Sigmoid colon (tissue), 7 donors: ENCODE results near the gene DCBLD2. TPM values are rescaled to one million over a fixed set of nuclear protein-coding genes. Genes with fewer than 3 reads are reported as not detected.
"Not testable (repeated sequence)": the region's sequence is repeated elsewhere in the genome, so short reads cannot be mapped to it uniquely, and the experiment has no call there.

Source experiments
- DNase-seq: peaks from one replicate; pipeline ENCODE4 v3.0.0-alpha.2; 2019
- H3K27ac ChIP-seq, 4 donors: fragments of 200-600 bp; sonication (generic); one replicate each; pipeline ENCODE4 v1.5.1; 2016 to 2019; ENCODE audit warnings: mild to moderate bottlenecking in 1 of 4
- H3K27me3 ChIP-seq, 3 donors: fragments of 200-600 bp; sonication (generic); one replicate each; pipeline ENCODE4 v1.5.1; 2019; ENCODE audit warnings: mild to moderate bottlenecking in 1 of 3
- H3K36me3 ChIP-seq, 4 donors: fragments of 200-600 bp; sonication (generic); one replicate each; pipeline ENCODE4 v1.5.1; 2016 to 2019
- H3K4me1 ChIP-seq, 4 donors: fragments of 200-600 bp; sonication (generic); one replicate each; pipeline ENCODE4 v1.5.1; 2017 to 2019
- H3K4me3 ChIP-seq, 4 donors: fragments of 200-600 bp; sonication (generic); one replicate each; pipeline ENCODE4 v1.5.1; 2017 to 2019; ENCODE audit warnings: mild to moderate bottlenecking in 2 of 4, moderate library complexity in 1 of 4
- H3K9me3 ChIP-seq, 4 donors: fragments of 200-600 bp in 3 of 4; sonication (generic) in 3 of 4; one replicate each; pipeline versions ENCODE4 v1.5.1 to v1.6.1; 2013 to 2019
- EP300 ChIP-seq, 4 donors: sonication (generic); formaldehyde crosslinking; IDR thresholded peaks; one replicate each; pipeline ENCODE4 v1.6.1; 2017; ENCODE audit warnings: antibody characterized with exemption in 4 of 4
- POLR2A ChIP-seq, 2 donors: fragments of 450-650 bp; IDR thresholded peaks; one replicate each; pipeline ENCODE4 v1.6.1; 2016; ENCODE audit warnings: antibody characterized with exemption in 2 of 2, mild to moderate bottlenecking in 2 of 2, moderate library complexity in 2 of 2
- POLR2AphosphoS5 ChIP-seq, 4 donors: sonication (generic); formaldehyde crosslinking; IDR thresholded peaks; one replicate each; pipeline ENCODE4 v1.6.1; 2017; ENCODE audit warnings: antibody characterized with exemption in 4 of 4
- WGBS, 2 donors: extraction: QIAGEN DNeasy Blood & Tissue Kit; methylation state at CpG; one replicate each; pipeline ENCODE4 v1.1.7; 2013; 5-methylcytosine and 5-hydroxymethylcytosine counted together
- intact Hi-C: fragments of 100-400 bp; cut with DNase I; formaldehyde crosslinking; loops from one replicate; pipeline ENCODE4 v1.15.1; 2023
- polyA plus RNA-seq, 3 donors: library from polyadenylated mRNA; stranded (reverse); fragments of 200-250 nt; gene quantifications; one replicate each; pipeline ENCODE4 v1.2.3, GENCODE V29; 2013
- total RNA-seq, 4 donors: library from RNA; depleted of rRNA; stranded (reverse); fragments of >200 nt; gene quantifications; one replicate each; pipeline ENCODE4 v1.1.0, GENCODE V29; 2016
- TF ChIP-seq, protein P1 (sequence below), 4 experiments: fragments of 450-650 bp in 3 of 4; fragments of 200-600 bp in 1 of 4; IDR thresholded peaks; one replicate each; pipeline ENCODE4 v1.5.1; 2016 to 2019; ENCODE audit warnings: antibody characterized with exemption in 4 of 4, mild to moderate bottlenecking in 3 of 4, moderate library complexity in 2 of 4
- donor health status: healthy with polysubstance abuse.
- donor health status: Bipolar disorder and iron deficiency.
- donor health status: healthy.

The DCBLD2 gene
- total and polyA plus RNA-seq, 7 donors, result 1.2 to 56.5 (median 38.8) TPM

DNA sequence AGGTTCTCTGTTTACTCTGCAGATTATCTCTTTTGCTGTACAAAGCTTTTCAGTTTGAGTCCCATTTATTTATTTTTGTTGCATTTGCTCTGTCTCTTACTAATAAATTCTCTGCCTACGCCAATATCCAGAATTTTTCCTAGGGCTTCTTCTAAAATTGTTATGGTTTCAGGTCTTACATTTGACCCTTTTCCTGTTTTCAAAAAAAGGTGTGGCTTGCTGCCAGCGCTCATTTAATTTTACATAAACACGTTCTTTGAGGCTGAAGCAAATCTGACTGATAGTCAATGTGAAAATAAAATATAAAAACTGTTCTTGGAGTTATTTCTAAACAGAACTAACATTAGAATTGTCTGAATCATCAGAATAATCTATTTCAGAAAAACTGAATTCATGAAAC lies 32.1 kb downstream of the DCBLD2 start:
- Histone ChIP-seq H3K9me3 (no peaks in the 10 kb centered on the region), H3K36me3 (no peaks in the 10 kb centered on the region), H3K4me1 (no peaks in the 10 kb centered on the region), H3K27me3 (no peaks in the 10 kb centered on the region), H3K27ac (no peak overlapping the region), H3K4me3 (no peak overlapping the region)
- 92 to 95% methylated on average over 3 of the region's 3 CpGs for WGBS, 2 donors
- intact Hi-C loops, result no loop called here
- DNase-seq, result no peak
- TF ChIP-seq EP300 (IDR thresholded peaks at IDR 0.05) (no peak), POLR2AphosphoS5 (IDR thresholded peaks at IDR 0.05) (no peak), POLR2A (IDR thresholded peaks at IDR 0.05) (no peak)
- TF ChIP-seq, protein P1, sequence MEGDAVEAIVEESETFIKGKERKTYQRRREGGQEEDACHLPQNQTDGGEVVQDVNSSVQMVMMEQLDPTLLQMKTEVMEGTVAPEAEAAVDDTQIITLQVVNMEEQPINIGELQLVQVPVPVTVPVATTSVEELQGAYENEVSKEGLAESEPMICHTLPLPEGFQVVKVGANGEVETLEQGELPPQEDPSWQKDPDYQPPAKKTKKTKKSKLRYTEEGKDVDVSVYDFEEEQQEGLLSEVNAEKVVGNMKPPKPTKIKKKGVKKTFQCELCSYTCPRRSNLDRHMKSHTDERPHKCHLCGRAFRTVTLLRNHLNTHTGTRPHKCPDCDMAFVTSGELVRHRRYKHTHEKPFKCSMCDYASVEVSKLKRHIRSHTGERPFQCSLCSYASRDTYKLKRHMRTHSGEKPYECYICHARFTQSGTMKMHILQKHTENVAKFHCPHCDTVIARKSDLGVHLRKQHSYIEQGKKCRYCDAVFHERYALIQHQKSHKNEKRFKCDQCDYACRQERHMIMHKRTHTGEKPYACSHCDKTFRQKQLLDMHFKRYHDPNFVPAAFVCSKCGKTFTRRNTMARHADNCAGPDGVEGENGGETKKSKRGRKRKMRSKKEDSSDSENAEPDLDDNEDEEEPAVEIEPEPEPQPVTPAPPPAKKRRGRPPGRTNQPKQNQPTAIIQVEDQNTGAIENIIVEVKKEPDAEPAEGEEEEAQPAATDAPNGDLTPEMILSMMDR (IDR thresholded peaks at IDR 0.05), result no peak

DNA sequence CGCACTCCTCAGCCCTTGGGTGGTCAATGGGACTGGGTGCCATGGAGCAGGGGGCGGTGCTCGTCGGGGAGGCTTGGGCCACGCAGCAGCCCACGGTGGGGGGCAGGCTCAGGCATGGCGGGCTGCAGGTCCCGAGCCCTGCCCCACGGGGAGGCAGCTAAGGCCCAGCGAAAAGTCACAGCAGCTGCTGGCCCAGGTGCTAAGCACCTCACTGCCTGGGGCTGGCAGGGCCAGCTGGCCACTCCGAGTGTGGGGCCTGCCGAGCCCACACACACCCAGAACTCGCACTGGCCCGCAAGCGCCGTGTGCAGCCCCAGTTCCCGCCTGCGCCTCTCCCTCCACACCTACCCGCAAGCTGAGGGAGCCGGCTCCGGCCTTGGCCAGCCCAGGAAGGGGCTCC lies 43.5 kb downstream of the DCBLD2 start:
- H3K27me3 ChIP-seq, H3K4me3 ChIP-seq, H3K9me3 ChIP-seq, H3K27ac ChIP-seq, DNase-seq, intact Hi-C loops: not testable (repeated sequence)
- Histone ChIP-seq H3K36me3 (peaks cover 0 to 13% (median 0%) of the 10 kb centered on the region in 4 donors), H3K4me1 (peaks cover 0 to 13% (median 9%) of the 10 kb centered on the region in 4 donors)
- WGBS, 2 donors, result 97% methylated on average over 21 of the region's 21 CpGs

DNA sequence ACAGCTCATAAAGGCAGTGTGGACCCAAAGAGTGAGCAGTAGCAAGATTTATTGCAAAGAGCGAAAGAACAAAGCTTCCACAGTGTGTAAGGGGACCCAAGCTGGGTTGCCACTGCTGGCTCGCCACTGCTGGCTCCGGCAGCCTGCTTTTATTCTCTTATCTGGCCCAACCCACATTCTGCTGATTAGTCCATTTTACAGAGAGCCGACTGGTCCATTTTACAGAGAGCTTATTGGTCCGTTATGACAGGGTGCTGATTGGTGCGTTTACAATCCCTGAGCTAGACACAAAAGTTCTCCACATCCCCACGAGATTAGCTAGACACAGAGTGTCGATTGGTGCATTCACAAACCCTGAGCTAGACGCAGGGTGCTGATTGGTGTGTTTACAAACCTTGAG lies 44.2 kb downstream of the DCBLD2 start:
- intact Hi-C loops, H3K27ac ChIP-seq: not testable (repeated sequence)
- WGBS, 2 donors, result 96 to 97% methylated on average over 9 of the region's 9 CpGs

DNA sequence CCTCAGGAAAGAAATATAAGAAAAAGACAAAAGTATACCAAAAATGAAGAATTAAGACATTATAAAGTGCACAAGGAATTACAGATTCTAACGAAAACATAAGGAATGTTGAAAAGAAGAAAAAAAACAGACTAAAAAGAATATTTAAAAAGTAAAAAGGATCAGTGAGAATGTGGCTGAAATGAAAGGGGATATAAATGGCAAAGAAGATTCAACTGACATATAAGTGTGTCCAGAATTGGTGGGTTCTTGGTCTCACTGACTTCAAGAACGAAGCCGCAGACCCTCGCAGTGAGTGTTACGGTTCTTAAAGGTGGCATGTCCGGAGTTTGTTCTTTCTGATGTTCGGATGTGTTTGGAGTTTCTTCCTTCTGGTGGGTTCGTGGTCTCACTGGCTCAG lies 44.8 kb downstream of the DCBLD2 start:
- DNase-seq, result no peak
- TF ChIP-seq EP300 (IDR thresholded peaks at IDR 0.05), result no peak
- no peak for TF ChIP-seq POLR2A (IDR thresholded peaks at IDR 0.05)
- TF ChIP-seq POLR2AphosphoS5 (IDR thresholded peaks at IDR 0.05), result no peak
- TF ChIP-seq, protein P1 (IDR thresholded peaks at IDR 0.05), result no peak
- 95% methylated on average over 8 of the region's 8 CpGs for WGBS, 2 donors

More for the DNA sequence above, 44.2 kb downstream of the DCBLD2 start:
- not testable (repeated sequence) for DNase-seq, H3K27me3 ChIP-seq, H3K9me3 ChIP-seq, H3K4me3 ChIP-seq
- Histone ChIP-seq H3K36me3 (peaks cover 0 to 13% (median 0%) of the 10 kb centered on the region in 4 donors), H3K4me1 (peaks cover 0 to 13% (median 9%) of the 10 kb centered on the region in 4 donors)

DNA sequence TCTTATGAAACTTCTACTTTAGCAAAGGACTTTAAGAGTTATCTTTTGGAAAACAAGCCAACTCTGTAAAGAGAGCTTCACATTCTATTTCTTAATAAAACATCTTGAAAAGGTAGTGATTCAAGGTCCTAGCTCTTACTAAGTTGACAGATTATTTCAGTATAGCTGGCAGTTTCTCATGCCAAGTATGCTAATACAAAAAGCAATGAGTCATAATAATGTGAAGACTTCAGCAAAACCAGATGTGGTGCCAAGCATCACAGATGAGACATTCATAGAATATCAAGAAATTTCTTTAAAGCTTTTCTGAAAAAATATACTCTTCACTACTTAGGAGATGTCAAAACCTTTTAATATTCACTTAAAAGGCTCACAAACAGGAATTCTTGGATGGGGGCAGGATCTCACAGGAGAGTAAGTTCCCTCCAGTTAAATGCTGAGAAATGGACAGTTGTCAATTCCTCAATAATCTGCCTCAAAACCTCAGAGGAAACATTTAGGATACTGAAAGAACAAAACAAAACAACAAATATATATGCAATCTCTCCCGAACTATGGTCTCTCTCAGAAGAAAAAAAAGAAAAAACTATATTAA lies 45.6 kb downstream of the DCBLD2 start:
- TF ChIP-seq POLR2AphosphoS5 (IDR thresholded peaks at IDR 0.05), result no peak
- TF ChIP-seq EP300 (IDR thresholded peaks at IDR 0.05), result no peak
- TF ChIP-seq, protein P1 (IDR thresholded peaks at IDR 0.05), result no peak
- no peak for TF ChIP-seq POLR2A (IDR thresholded peaks at IDR 0.05)
- H3K27ac ChIP-seq, result no peak overlapping the region
- peaks cover 0 to 13% (median 0%) of the 10 kb centered on the region in 4 donors for H3K36me3 ChIP-seq
- H3K4me1 ChIP-seq, result peaks cover 0 to 13% (median 9%) of the 10 kb centered on the region in 4 donors
- no peaks in the 10 kb centered on the region for H3K27me3 ChIP-seq
- intact Hi-C loops, result no loop called here
- no peak overlapping the region for H3K4me3 ChIP-seq
- 88 to 97% methylated on average over 1 of the region's 1 CpG for WGBS, 2 donors
- DNase-seq, result no peak
- H3K9me3 ChIP-seq, result peaks cover 0 to 4% (median 0%) of the 10 kb centered on the region in 4 donors

More for the DNA sequence above, 44.8 kb downstream of the DCBLD2 start:
- H3K4me1 ChIP-seq, result peaks cover 0 to 13% (median 9%) of the 10 kb centered on the region in 4 donors
- peaks cover 0 to 13% (median 0%) of the 10 kb centered on the region in 4 donors for H3K36me3 ChIP-seq
- H3K4me3 ChIP-seq, result no peak overlapping the region
- peaks cover 0 to 4% (median 0%) of the 10 kb centered on the region in 4 donors for H3K9me3 ChIP-seq
- intact Hi-C loops, result no loop called here
- no peaks in the 10 kb centered on the region for H3K27me3 ChIP-seq
- no peak overlapping the region for H3K27ac ChIP-seq

DNA sequence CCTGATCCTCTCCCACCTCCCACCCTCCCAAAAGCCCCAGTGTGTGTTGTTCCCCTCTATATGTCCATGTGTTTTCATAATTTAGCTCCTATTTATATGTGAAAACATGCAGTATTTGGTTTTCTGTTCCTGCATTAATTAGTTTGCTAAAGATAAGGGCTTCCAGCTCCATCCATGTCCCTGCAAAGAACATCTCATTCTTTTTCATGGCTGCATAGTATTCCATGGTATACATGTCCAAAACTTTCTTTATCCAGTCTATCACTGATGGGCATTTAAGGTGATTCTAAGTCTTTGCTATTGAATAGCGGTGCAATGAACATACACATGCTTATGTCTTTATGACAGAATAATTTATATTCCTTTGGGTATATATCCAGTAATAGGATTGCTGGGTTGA lies 53.4 kb downstream of the DCBLD2 start:
- Histone ChIP-seq H3K4me3 (no peak overlapping the region), H3K27ac (no peak overlapping the region), H3K27me3 (no peaks in the 10 kb centered on the region), H3K36me3 (peaks cover 0 to 15% (median 0%) of the 10 kb centered on the region in 4 donors), H3K4me1 (peaks cover 0 to 17% (median 6%) of the 10 kb centered on the region in 4 donors), H3K9me3 (no peaks in the 10 kb centered on the region)
- DNase-seq, result no peak
- TF ChIP-seq POLR2AphosphoS5 (IDR thresholded peaks at IDR 0.05) (no peak), POLR2A (IDR thresholded peaks at IDR 0.05) (no peak), EP300 (IDR thresholded peaks at IDR 0.05) (no peak)
- TF ChIP-seq, protein P1 (IDR thresholded peaks at IDR 0.05), result no peak
- intact Hi-C loops, result no loop called here
- WGBS, 2 donors, result 94 to 97% methylated on average over 1 of the region's 1 CpG
